SK-N-SH treated with all-trans-retinoic acid at 6 μM for 48 hours (cell line): ENCODE results near the gene RGS10.

Source experiments
- ATAC-seq: fragments of 200-7000 bp; cut with Tn5 transposase; 3 replicates; pipeline ENCODE4 v1.9.1; 2020; ENCODE audit warnings: mild to moderate bottlenecking, moderate library complexity
- ARNTL ChIP-seq: fragments of 450-650 bp; formaldehyde crosslinking; IDR thresholded peaks from 2 replicates; pipeline ENCODE4 v1.5.0; 2020; ENCODE audit warnings: low read depth, mild to moderate bottlenecking, moderate library complexity, borderline replicate concordance
- BACH2 ChIP-seq: fragments of 250-450 bp; sonication (Bioruptor Pico); IDR thresholded peaks from 2 replicates; pipeline ENCODE4 v1.9.0; 2021; ENCODE audit warnings: mild to moderate bottlenecking, borderline replicate concordance
- CREB5 ChIP-seq: fragments of 250-450 bp; sonication (Bioruptor Pico); IDR thresholded peaks from 2 replicates; pipeline ENCODE4 v1.5.1; 2020; ENCODE audit warnings: low read depth, mild to moderate bottlenecking, moderate library complexity
- CSDC2 ChIP-seq: fragments of 250-450 bp; sonication (Bioruptor Pico); IDR thresholded peaks from 2 replicates; pipeline ENCODE4 v1.5.0; 2020; ENCODE audit warnings: mild to moderate bottlenecking, moderate library complexity
- ESRRG ChIP-seq: fragments of 250-450 bp; sonication (Bioruptor Pico); IDR thresholded peaks from 2 replicates; pipeline ENCODE4 v1.6.1; 2021; ENCODE audit warnings: mild to moderate bottlenecking
- GLIS3 ChIP-seq: fragments of 250-450 bp; sonication (Bioruptor Pico); IDR thresholded peaks from 2 replicates; pipeline ENCODE4 v1.5.0; 2020; ENCODE audit warnings: mild to moderate bottlenecking, moderate library complexity
- ISL1 ChIP-seq: fragments of 250-450 bp; sonication (Bioruptor Pico); IDR thresholded peaks from 2 replicates; pipeline ENCODE4 v2.1.2; 2022; ENCODE audit warnings: mild to moderate bottlenecking, moderate library complexity
- OSR1 ChIP-seq: fragments of 250-450 bp; sonication (Bioruptor Pico); IDR thresholded peaks from 2 replicates; pipeline ENCODE4 v1.8.0; 2022; ENCODE audit warnings: moderate library complexity, mild to moderate bottlenecking, inconsistent platforms
- PATZ1 ChIP-seq: fragments of 250-450 bp; sonication (Bioruptor Pico); IDR thresholded peaks from 2 replicates; pipeline ENCODE4 v1.8.0; 2020; ENCODE audit warnings: mild to moderate bottlenecking, moderate library complexity, borderline replicate concordance
- POU6F1 ChIP-seq: fragments of 250-450 bp; sonication (Bioruptor Pico); IDR thresholded peaks from 2 replicates; pipeline ENCODE4 v1.8.0; 2021; ENCODE audit warnings: low read depth, mild to moderate bottlenecking, moderate library complexity, borderline replicate concordance
- PPARA ChIP-seq: fragments of 250-450 bp; sonication (Bioruptor Pico); IDR thresholded peaks from 2 replicates; pipeline ENCODE4 v1.5.0; 2020; ENCODE audit warnings: mild to moderate bottlenecking, borderline replicate concordance
- RARB ChIP-seq: fragments of 250-450 bp; sonication (Bioruptor Pico); IDR thresholded peaks from 2 replicates; pipeline ENCODE4 v1.8.0; 2021; ENCODE audit warnings: mild to moderate bottlenecking, moderate library complexity
- SNAI2 ChIP-seq: fragments of 250-450 bp; sonication (Bioruptor Pico); IDR thresholded peaks from 2 replicates; pipeline ENCODE4 v1.5.0; 2020; ENCODE audit warnings: mild to moderate bottlenecking, moderate library complexity
- TCF4 ChIP-seq: fragments of 250-450 bp; sonication (Bioruptor Pico); IDR thresholded peaks from 2 replicates; pipeline ENCODE4 v1.8.0; 2021; ENCODE audit warnings: mild to moderate bottlenecking, moderate library complexity, borderline replicate concordance
- TOX ChIP-seq: fragments of 250-450 bp; sonication (Bioruptor Pico); IDR thresholded peaks from 2 replicates; pipeline ENCODE4 v1.8.0; 2021; ENCODE audit warnings: mild to moderate bottlenecking, moderate library complexity, borderline replicate concordance
- TSHZ2 ChIP-seq: fragments of 250-450 bp; sonication (Bioruptor Pico); IDR thresholded peaks from 2 replicates; pipeline ENCODE4 v1.5.0; 2020; ENCODE audit warnings: mild to moderate bottlenecking, moderate library complexity
- ZC3H10 ChIP-seq: fragments of 250-450 bp; sonication (Bioruptor Pico); IDR thresholded peaks from 2 replicates; pipeline ENCODE4 v1.5.1; 2021; ENCODE audit warnings: mild to moderate bottlenecking, moderate library complexity
- ZFP3 ChIP-seq: fragments of 250-450 bp; sonication (Bioruptor Pico); IDR thresholded peaks from 2 replicates; pipeline ENCODE4 v1.5.0; 2020; ENCODE audit warnings: mild to moderate bottlenecking, moderate library complexity
- ZFP30 ChIP-seq: fragments of 450-650 bp; formaldehyde crosslinking; IDR thresholded peaks from 2 replicates; pipeline ENCODE4 v1.5.0; 2022; ENCODE audit warnings: mild to moderate bottlenecking, moderate library complexity
- ZNF565 ChIP-seq: fragments of 450-650 bp; formaldehyde crosslinking; conservative IDR thresholded peaks from 2 replicates; pipeline ENCODE4 v1.5.0; 2020; ENCODE audit warnings: low read depth, mild to moderate bottlenecking, moderate library complexity
- ZNF70 ChIP-seq: fragments of 450-650 bp; formaldehyde crosslinking; IDR thresholded peaks from 2 replicates; pipeline ENCODE4 v1.5.0; 2020; ENCODE audit warnings: mild to moderate bottlenecking, moderate library complexity
- ZNF8 ChIP-seq: fragments of 450-650 bp; formaldehyde crosslinking; IDR thresholded peaks from 2 replicates; pipeline ENCODE4 v1.5.0; 2020; ENCODE audit warnings: mild to moderate bottlenecking, moderate library complexity

RGS10 gene

GRCh38 chr10:119542357-119542987, at the start of gene RGS10:
RGS10 (minus strand) TSS chr10:119542719; CDS start chr10:119542638, 81 bp downstream.
- TF ChIP-seq ZFP30 (CRISPR knock-in tag) (no peak), OSR1 (no peak), ZFP3 (no peak), TSHZ2 (CRISPR knock-in tag) (no peak), SNAI2 (CRISPR knock-in tag) (no peak), ESRRG (CRISPR knock-in tag) (no peak), GLIS3 (CRISPR knock-in tag) (no peak)
- peak; percentile 86 for ATAC-seq

GRCh38 chr10:119588071-119588470, 45.6 kb upstream of the RGS10 start:
- TF ChIP-seq CSDC2 (CRISPR knock-in tag) (no peak), ZFP3 (no peak), ZC3H10 (no peak), ESRRG (CRISPR knock-in tag) (no peak), POU6F1 (CRISPR knock-in tag) (no peak), RARB (CRISPR knock-in tag) (no peak), PPARA (CRISPR knock-in tag) (no peak), TCF4 (CRISPR knock-in tag) (no peak), PATZ1 (CRISPR knock-in tag) (no peak), ZNF565 (CRISPR knock-in tag) (no peak), ARNTL (CRISPR knock-in tag) (no peak), TOX (CRISPR knock-in tag) (no peak), BACH2 (no peak), SNAI2 (CRISPR knock-in tag) (no peak), ZFP30 (CRISPR knock-in tag) (no peak), ISL1 (no peak)
- ATAC-seq, result no peak

GRCh38 chr10:119578355-119578754, 35.8 kb upstream of the RGS10 start:
- ATAC-seq, result no peak
- TF ChIP-seq ZNF8 (CRISPR knock-in tag) (no peak), ZNF70 (no peak), ZFP3 (no peak), GLIS3 (CRISPR knock-in tag) (no peak), ZNF565 (CRISPR knock-in tag) (no peak), CREB5 (CRISPR knock-in tag) (no peak), RARB (CRISPR knock-in tag) (no peak), POU6F1 (CRISPR knock-in tag) (no peak), BACH2 (no peak), PATZ1 (CRISPR knock-in tag) (no peak)
- TF ChIP-seq, all 23 proteins: peak for 0
